ENCODE results near the gene KPNA1. TPM values are rescaled to one million over a fixed set of nuclear protein-coding genes. Genes with fewer than 3 reads are reported as not detected.

Gene KPNA1
- total RNA-seq, 1 donor from 2014 or later: 22.4 TPM

DNA sequence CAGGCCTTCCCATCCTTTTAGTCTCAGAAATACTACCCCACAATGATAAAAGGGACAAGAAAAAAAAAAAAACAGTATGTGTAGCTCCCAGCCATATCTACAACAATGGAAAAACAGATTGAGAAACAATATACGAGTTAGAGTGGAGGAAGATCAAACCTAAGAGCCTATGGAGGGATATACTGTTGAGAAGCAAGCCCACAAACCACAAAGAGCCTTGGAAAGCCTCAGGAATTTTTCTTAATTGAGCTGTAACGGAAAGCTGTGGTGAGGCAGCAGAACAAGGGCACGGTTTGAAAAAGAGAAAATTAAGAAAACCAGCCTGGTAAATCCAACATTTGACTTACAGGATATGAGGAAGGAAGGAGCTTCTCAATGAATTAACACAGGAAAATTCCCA lies 21.4 kb downstream of the KPNA1 start:
- Histone ChIP-seq H3K9ac (ENCODE audit: low read depth in 1 of 3, low read length in 3 of 3) (no peak overlapping the region), H3K36me3 (ENCODE audit: control insufficient read depth in 3 of 3, insufficient read depth in 3 of 3, low read length in 3 of 3) (peaks cover 0 to 7% (median 3%) of the 10 kb centered on the region in 3 donors), H3K9me3 (ENCODE audit: control insufficient read depth in 3 of 3, low read length in 3 of 3) (no peaks in the 10 kb centered on the region), H3K27ac (ENCODE audit: low read depth, low read length) (no peak overlapping the region), H3K4me3 (ENCODE audit: low read length in 3 of 3) (no peak overlapping the region), H3K27me3 (ENCODE audit: control insufficient read depth in 3 of 3, insufficient read depth in 3 of 3, low read length in 3 of 3) (no peaks in the 10 kb centered on the region), H3K4me1 (ENCODE audit: control insufficient read depth in 3 of 3, insufficient read depth in 3 of 3, low read length in 3 of 3) (peaks cover 0 to 5% (median 2%) of the 10 kb centered on the region in 3 donors)

GRCh38 chr3:122488262-122488973 lies 26.3 kb downstream of the KPNA1 start:
- H3K27ac ChIP-seq (ENCODE audit: low read depth, low read length): no peak overlapping the region
- no peaks in the 10 kb centered on the region for H3K4me1 ChIP-seq (ENCODE audit: control insufficient read depth in 3 of 3, insufficient read depth in 3 of 3, low read length in 3 of 3)
- no peaks in the 10 kb centered on the region for H3K27me3 ChIP-seq (ENCODE audit: control insufficient read depth in 3 of 3, insufficient read depth in 3 of 3, low read length in 3 of 3)
- no peaks in the 10 kb centered on the region for H3K36me3 ChIP-seq (ENCODE audit: control insufficient read depth in 3 of 3, insufficient read depth in 3 of 3, low read length in 3 of 3)
- no peak overlapping the region for H3K9ac ChIP-seq (ENCODE audit: low read depth in 1 of 3, low read length in 3 of 3)
- no peaks in the 10 kb centered on the region for H3K9me3 ChIP-seq (ENCODE audit: control insufficient read depth in 3 of 3, low read length in 3 of 3)
- H3K4me3 ChIP-seq (ENCODE audit: low read length in 3 of 3): no peak overlapping the region

GRCh38 chr3:122484985-122485384 lies 29.8 kb downstream of the KPNA1 start:
- H3K27me3 ChIP-seq (ENCODE audit: control insufficient read depth in 3 of 3, insufficient read depth in 3 of 3, low read length in 3 of 3): no peaks in the 10 kb centered on the region
- no peaks in the 10 kb centered on the region for H3K9me3 ChIP-seq (ENCODE audit: control insufficient read depth in 3 of 3, low read length in 3 of 3)
- H3K4me1 ChIP-seq (ENCODE audit: control insufficient read depth in 3 of 3, insufficient read depth in 3 of 3, low read length in 3 of 3): peaks cover 0 to 4% (median 3%) of the 10 kb centered on the region in 3 donors
- H3K9ac ChIP-seq (ENCODE audit: low read depth in 1 of 3, low read length in 3 of 3): no peak overlapping the region
- no peaks in the 10 kb centered on the region for H3K36me3 ChIP-seq (ENCODE audit: control insufficient read depth in 3 of 3, insufficient read depth in 3 of 3, low read length in 3 of 3)
- H3K4me3 ChIP-seq (ENCODE audit: low read length in 3 of 3): no peak overlapping the region
- H3K27ac ChIP-seq (ENCODE audit: low read depth, low read length): no peak overlapping the region

- peaks cover 0 to 4% (median 3%) of the 10 kb centered on the region in 3 donors for H3K4me1 ChIP-seq (ENCODE audit: control insufficient read depth in 3 of 3, insufficient read depth in 3 of 3, low read length in 3 of 3)
- H3K36me3 ChIP-seq (ENCODE audit: control insufficient read depth in 3 of 3, insufficient read depth in 3 of 3, low read length in 3 of 3): no peaks in the 10 kb centered on the region
- H3K27me3 ChIP-seq (ENCODE audit: control insufficient read depth in 3 of 3, insufficient read depth in 3 of 3, low read length in 3 of 3): no peaks in the 10 kb centered on the region
- no peak overlapping the region for H3K4me3 ChIP-seq (ENCODE audit: low read length in 3 of 3)
- H3K9me3 ChIP-seq (ENCODE audit: control insufficient read depth in 3 of 3, low read length in 3 of 3): no peaks in the 10 kb centered on the region
- no peak overlapping the region for H3K9ac ChIP-seq (ENCODE audit: low read depth in 1 of 3, low read length in 3 of 3)
- no peak overlapping the region for H3K27ac ChIP-seq (ENCODE audit: low read depth, low read length)
These were observed 33.3 kb downstream of the KPNA1 start for GRCh38 chr3:122481390-122481789.

DNA sequence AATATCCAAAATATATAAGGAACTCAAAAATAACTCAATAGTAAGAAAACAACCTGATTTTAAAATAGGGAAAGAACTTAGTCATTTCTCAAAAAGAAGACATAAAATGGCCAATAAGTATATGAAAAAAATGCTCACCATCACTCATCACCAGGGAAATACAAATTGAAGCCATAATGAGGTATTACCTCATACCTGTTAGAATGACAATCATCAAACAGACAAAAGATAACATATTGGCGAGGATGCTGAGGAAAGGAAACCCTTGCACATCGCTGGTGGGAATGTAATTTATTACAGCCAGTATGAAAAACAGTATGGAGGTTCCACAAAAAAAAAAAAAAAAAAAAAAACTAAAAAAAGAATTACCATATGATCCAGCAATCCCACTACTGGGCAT lies 38.2 kb downstream of the KPNA1 start:
- Histone ChIP-seq H3K9ac (ENCODE audit: low read depth in 1 of 3, low read length in 3 of 3) (no peak overlapping the region), H3K4me1 (ENCODE audit: control insufficient read depth in 3 of 3, insufficient read depth in 3 of 3, low read length in 3 of 3) (no peaks in the 10 kb centered on the region), H3K9me3 (ENCODE audit: control insufficient read depth in 3 of 3, low read length in 3 of 3) (no peaks in the 10 kb centered on the region), H3K4me3 (ENCODE audit: low read length in 3 of 3) (no peak overlapping the region), H3K36me3 (ENCODE audit: control insufficient read depth in 3 of 3, insufficient read depth in 3 of 3, low read length in 3 of 3) (no peaks in the 10 kb centered on the region), H3K27ac (ENCODE audit: low read depth, low read length) (no peak overlapping the region), H3K27me3 (ENCODE audit: control insufficient read depth in 3 of 3, insufficient read depth in 3 of 3, low read length in 3 of 3) (no peaks in the 10 kb centered on the region)

DNA sequence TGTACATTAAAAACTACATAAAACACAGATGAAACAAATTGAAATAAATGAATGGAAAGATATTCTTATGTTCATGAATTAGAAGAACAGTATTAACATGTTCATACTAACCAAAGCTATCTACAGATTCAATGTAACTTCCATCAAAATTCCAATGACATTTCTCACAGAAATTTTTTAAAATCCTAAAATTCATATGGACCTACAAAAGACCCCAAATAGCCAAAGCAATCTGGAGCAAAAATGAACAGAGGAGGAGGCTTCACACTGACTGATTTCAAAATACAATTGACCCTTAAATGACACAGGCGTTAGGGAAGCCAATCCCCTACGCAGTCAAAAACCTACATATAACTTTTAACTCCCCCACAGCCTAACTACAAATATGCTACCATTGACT lies 39.4 kb downstream of the KPNA1 start:
- Histone ChIP-seq H3K4me3 (ENCODE audit: low read length in 3 of 3) (no peak overlapping the region), H3K9ac (ENCODE audit: low read depth in 1 of 3, low read length in 3 of 3) (no peak overlapping the region), H3K9me3 (ENCODE audit: control insufficient read depth in 3 of 3, low read length in 3 of 3) (no peaks in the 10 kb centered on the region), H3K36me3 (ENCODE audit: control insufficient read depth in 3 of 3, insufficient read depth in 3 of 3, low read length in 3 of 3) (no peaks in the 10 kb centered on the region), H3K4me1 (ENCODE audit: control insufficient read depth in 3 of 3, insufficient read depth in 3 of 3, low read length in 3 of 3) (no peaks in the 10 kb centered on the region), H3K27me3 (ENCODE audit: control insufficient read depth in 3 of 3, insufficient read depth in 3 of 3, low read length in 3 of 3) (no peaks in the 10 kb centered on the region), H3K27ac (ENCODE audit: low read depth, low read length) (no peak overlapping the region)

- H3K4me3 ChIP-seq (ENCODE audit: low read length in 3 of 3): no peak overlapping the region
- no peaks in the 10 kb centered on the region for H3K9me3 ChIP-seq (ENCODE audit: control insufficient read depth in 3 of 3, low read length in 3 of 3)
- H3K4me1 ChIP-seq (ENCODE audit: control insufficient read depth in 3 of 3, insufficient read depth in 3 of 3, low read length in 3 of 3): peaks cover 0 to 3% (median 0%) of the 10 kb centered on the region in 3 donors
- H3K36me3 ChIP-seq (ENCODE audit: control insufficient read depth in 3 of 3, insufficient read depth in 3 of 3, low read length in 3 of 3): peaks cover 0 to 11% (median 3%) of the 10 kb centered on the region in 3 donors
- H3K27ac ChIP-seq (ENCODE audit: low read depth, low read length): no peak overlapping the region
- no peaks in the 10 kb centered on the region for H3K27me3 ChIP-seq (ENCODE audit: control insufficient read depth in 3 of 3, insufficient read depth in 3 of 3, low read length in 3 of 3)
- no peak overlapping the region for H3K9ac ChIP-seq (ENCODE audit: low read depth in 1 of 3, low read length in 3 of 3)
These were observed 45.1 kb downstream of the KPNA1 start for GRCh38 chr3:122469659-122470058.

GRCh38 chr3:122468896-122469533 lies 45.7 kb downstream of the KPNA1 start:
- Histone ChIP-seq H3K27ac (ENCODE audit: low read depth, low read length) (no peak overlapping the region), H3K9me3 (ENCODE audit: control insufficient read depth in 3 of 3, low read length in 3 of 3) (no peaks in the 10 kb centered on the region), H3K27me3 (ENCODE audit: control insufficient read depth in 3 of 3, insufficient read depth in 3 of 3, low read length in 3 of 3) (no peaks in the 10 kb centered on the region), H3K9ac (ENCODE audit: low read depth in 1 of 3, low read length in 3 of 3) (no peak overlapping the region), H3K4me3 (ENCODE audit: low read length in 3 of 3) (no peak overlapping the region), H3K36me3 (ENCODE audit: control insufficient read depth in 3 of 3, insufficient read depth in 3 of 3, low read length in 3 of 3) (peaks cover 0 to 11% (median 3%) of the 10 kb centered on the region in 3 donors), H3K4me1 (ENCODE audit: control insufficient read depth in 3 of 3, insufficient read depth in 3 of 3, low read length in 3 of 3) (peaks cover 0 to 3% (median 0%) of the 10 kb centered on the region in 3 donors)

DNA sequence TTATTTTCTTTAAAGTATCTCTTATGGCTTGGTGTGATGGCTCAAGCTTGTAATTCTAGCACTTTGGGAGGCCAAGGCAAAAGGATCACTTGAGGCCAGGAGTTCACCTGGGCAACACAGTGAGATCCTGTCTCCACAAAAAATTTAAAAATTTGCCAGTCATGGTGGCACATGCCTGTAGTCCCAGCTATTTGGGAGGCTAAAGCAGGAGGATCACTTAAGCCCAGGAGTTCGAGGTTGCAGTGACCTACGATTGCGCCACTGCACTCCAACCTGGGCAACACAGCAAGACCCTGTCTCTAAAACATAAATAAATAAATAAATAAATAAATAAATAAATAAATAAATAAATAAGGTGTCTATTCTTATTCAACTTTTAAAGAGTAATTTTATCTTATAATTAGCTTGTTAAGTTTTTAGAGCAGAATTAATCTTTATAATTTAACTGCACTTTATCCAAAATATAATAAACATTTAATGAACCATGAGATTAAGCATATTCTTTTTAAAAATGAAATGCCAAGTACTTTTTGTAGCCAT lies 48.0 kb downstream of the KPNA1 start:
- peaks cover 0 to 22% (median 5%) of the 10 kb centered on the region in 3 donors for H3K36me3 ChIP-seq (ENCODE audit: control insufficient read depth in 3 of 3, insufficient read depth in 3 of 3, low read length in 3 of 3)

DNA sequence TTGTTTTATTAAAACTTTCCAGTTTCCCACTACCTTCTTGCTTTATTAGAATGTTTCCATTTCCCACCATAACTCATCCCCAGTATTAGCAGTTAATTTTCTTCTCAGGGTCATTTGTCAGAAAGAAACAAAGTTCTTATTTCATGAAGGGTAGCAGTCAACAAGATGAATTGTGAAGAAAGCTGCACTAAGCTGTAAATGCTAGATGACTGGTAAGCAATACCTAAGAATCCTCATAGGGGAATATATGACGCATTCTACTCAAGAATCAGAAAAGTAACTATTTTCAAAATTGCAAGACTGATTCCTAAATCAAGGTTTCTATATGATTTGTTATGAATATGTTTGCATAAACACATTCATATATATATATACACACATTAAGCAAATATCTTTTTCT lies 50.1 kb downstream of the KPNA1 start:
- peaks cover 0 to 3% (median 0%) of the 10 kb centered on the region in 3 donors for H3K4me1 ChIP-seq (ENCODE audit: control insufficient read depth in 3 of 3, insufficient read depth in 3 of 3, low read length in 3 of 3)
- H3K27me3 ChIP-seq (ENCODE audit: control insufficient read depth in 3 of 3, insufficient read depth in 3 of 3, low read length in 3 of 3): no peaks in the 10 kb centered on the region
- H3K36me3 ChIP-seq (ENCODE audit: control insufficient read depth in 3 of 3, insufficient read depth in 3 of 3, low read length in 3 of 3): peaks cover 0 to 26% (median 10%) of the 10 kb centered on the region in 3 donors
- no peak overlapping the region for H3K27ac ChIP-seq (ENCODE audit: low read depth, low read length)
- H3K9me3 ChIP-seq (ENCODE audit: control insufficient read depth in 3 of 3, low read length in 3 of 3): no peaks in the 10 kb centered on the region
- H3K4me3 ChIP-seq (ENCODE audit: low read length in 3 of 3): no peak overlapping the region
- no peak overlapping the region for H3K9ac ChIP-seq (ENCODE audit: low read depth in 1 of 3, low read length in 3 of 3)

More for the DNA sequence above, 48.0 kb downstream of the KPNA1 start:
- peaks cover 0 to 3% (median 0%) of the 10 kb centered on the region in 3 donors for H3K4me1 ChIP-seq (ENCODE audit: control insufficient read depth in 3 of 3, insufficient read depth in 3 of 3, low read length in 3 of 3)
- H3K9me3 ChIP-seq (ENCODE audit: control insufficient read depth in 3 of 3, low read length in 3 of 3): no peaks in the 10 kb centered on the region
- no peak overlapping the region for H3K9ac ChIP-seq (ENCODE audit: low read depth in 1 of 3, low read length in 3 of 3)
- no peak overlapping the region for H3K4me3 ChIP-seq (ENCODE audit: low read length in 3 of 3)
- no peak overlapping the region for H3K27ac ChIP-seq (ENCODE audit: low read depth, low read length)
- no peaks in the 10 kb centered on the region for H3K27me3 ChIP-seq (ENCODE audit: control insufficient read depth in 3 of 3, insufficient read depth in 3 of 3, low read length in 3 of 3)

Measured in skeletal muscle tissue (tissue), 4 donors.